ENCODE data around the gene DMTF1.

DNA sequence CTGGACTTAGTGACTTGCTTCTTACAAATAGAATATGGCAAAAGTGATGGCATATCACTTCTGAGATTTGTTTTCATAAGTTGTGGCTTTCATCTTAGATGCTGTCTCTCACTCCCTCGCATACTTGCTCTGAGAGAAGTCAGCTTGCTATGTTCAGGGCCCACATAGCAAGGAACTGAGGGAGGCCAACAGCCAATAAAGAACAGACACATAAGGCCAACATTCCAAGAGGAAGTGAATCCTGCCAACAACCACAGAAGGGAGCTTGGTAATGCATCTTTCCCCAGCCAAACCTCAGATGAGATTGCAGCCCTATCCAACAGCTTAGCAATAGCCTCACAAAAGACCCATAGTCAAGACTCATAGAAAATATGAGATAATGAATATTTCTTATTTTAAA lies 39.2 kb upstream of the DMTF1 start:
- TF ChIP-seq POLR2AphosphoS5 (IDR thresholded peaks at IDR 0.05; ENCODE audit: low read depth, low read length), result no peak
- TF ChIP-seq POLR2A (IDR thresholded peaks at IDR 0.05; ENCODE audit: low read depth, low read length), result no peak
- no peak for TF ChIP-seq PAX5 (IDR thresholded peaks at IDR 0.05; ENCODE audit: insufficient read depth, low read length, severe bottlenecking)

Measured in GM12891 (cell line).